ENCODE data around the gene CYP1A2. TPM values are rescaled to one million over a fixed set of nuclear protein-coding genes. Genes with fewer than 3 reads are reported as not detected.

CYP1A2 gene
- total RNA-seq, 6 experiments from 2014 or later = 0.81 to 235 (median 65.0) TPM

- TF ChIP-seq CTCF (IDR thresholded peaks at IDR 0.05) = no peak
- no peak for TF ChIP-seq POLR2A (IDR thresholded peaks at IDR 0.05)
- no peaks in the 10 kb centered on the region for H3K9me3 ChIP-seq
- H3K27me3 ChIP-seq = no peaks in the 10 kb centered on the region
- H3K4me1 ChIP-seq = peaks cover 0 to 49% (median 23%) of the 10 kb centered on the region in 4 donors
- no peak overlapping the region for H3K27ac ChIP-seq
- no peak overlapping the region for H3K4me3 ChIP-seq
- peak in 1 of 3 donors; percentile 33 for DNase-seq
- H3K36me3 ChIP-seq = peaks cover 7 to 24% (median 15%) of the 10 kb centered on the region in 4 donors
- intact Hi-C loops (cut with DNase I) = no loop called here
- ATAC-seq = no peak
- WGBS (ENCODE audit: insufficient coverage, low coverage, low lambda C conversion rate, missing lambda C conversion rate) = 76% methylated on average over 6 of the region's 20 CpGs
These were observed 52.0 kb downstream of the CYP1A2 start for GRCh38 chr15:74800559-74801094.

GRCh38 chr15:74801311-74801997, 52.8 kb downstream of the CYP1A2 start:
- Histone ChIP-seq H3K27me3 (no peaks in the 10 kb centered on the region), H3K9me3 (no peaks in the 10 kb centered on the region), H3K4me3 (no peak overlapping the region), H3K4me1 (peaks cover 0 to 41% (median 20%) of the 10 kb centered on the region in 4 donors), H3K27ac (no peak overlapping the region), H3K36me3 (peaks cover 7 to 24% (median 15%) of the 10 kb centered on the region in 4 donors)
- no peak for TF ChIP-seq POLR2A (IDR thresholded peaks at IDR 0.05)
- no CpG with 5 or more reads among the region's 18 CpGs for WGBS (ENCODE audit: insufficient coverage, low coverage, low lambda C conversion rate, missing lambda C conversion rate)
- ATAC-seq (no peak), DNase-seq (peak in 1 of 3 donors; percentile 36)
- intact Hi-C loops (cut with DNase I) = no loop called here

- H3K4me3 ChIP-seq = no peak overlapping the region
- no peaks in the 10 kb centered on the region for H3K9me3 ChIP-seq
- H3K4me1 ChIP-seq = peaks cover 0 to 34% (median 16%) of the 10 kb centered on the region in 4 donors
- H3K27me3 ChIP-seq = no peaks in the 10 kb centered on the region
- no peak for TF ChIP-seq CTCF (IDR thresholded peaks at IDR 0.05)
- no peak for TF ChIP-seq POLR2A (IDR thresholded peaks at IDR 0.05)
- ATAC-seq (no peak), DNase-seq (peak in 1 of 3 donors; percentile 28)
- no peak overlapping the region for H3K27ac ChIP-seq
- H3K36me3 ChIP-seq = peaks cover 7 to 24% (median 15%) of the 10 kb centered on the region in 4 donors
- 80% methylated on average over 4 of the region's 20 CpGs for WGBS (ENCODE audit: insufficient coverage, low coverage, low lambda C conversion rate, missing lambda C conversion rate)
- intact Hi-C loops (cut with DNase I) = no loop called here
These were observed 53.6 kb downstream of the CYP1A2 start for GRCh38 chr15:74802290-74802689.

GRCh38 chr15:74802862-74803447, 54.3 kb downstream of the CYP1A2 start:
- intact Hi-C loops (cut with DNase I) = no loop called here
- TF ChIP-seq POLR2A (IDR thresholded peaks at IDR 0.05) (no peak), CTCF (IDR thresholded peaks at IDR 0.05) (no peak)
- Histone ChIP-seq H3K36me3 (peaks cover 7 to 24% (median 15%) of the 10 kb centered on the region in 4 donors), H3K4me1 (peaks cover 0 to 35% (median 12%) of the 10 kb centered on the region in 4 donors), H3K27ac (no peak overlapping the region), H3K27me3 (no peaks in the 10 kb centered on the region), H3K4me3 (no peak overlapping the region), H3K9me3 (no peaks in the 10 kb centered on the region)
- WGBS (ENCODE audit: insufficient coverage, low coverage, low lambda C conversion rate, missing lambda C conversion rate) = 89% methylated on average over 11 of the region's 31 CpGs
- DNase-seq = peak in 1 of 3 donors; percentile 20
- no peak for ATAC-seq

- H3K9me3 ChIP-seq = no peaks in the 10 kb centered on the region
- ATAC-seq = no peak
- H3K27me3 ChIP-seq = no peaks in the 10 kb centered on the region
- 82% methylated on average over 3 of the region's 6 CpGs for WGBS (ENCODE audit: insufficient coverage, low coverage, low lambda C conversion rate, missing lambda C conversion rate)
- H3K4me3 ChIP-seq = no peak overlapping the region
- intact Hi-C loops (cut with DNase I) = no loop called here
- TF ChIP-seq POLR2A (IDR thresholded peaks at IDR 0.05) (no peak), CTCF (IDR thresholded peaks at IDR 0.05) (no peak)
- no peak overlapping the region for H3K27ac ChIP-seq
- H3K36me3 ChIP-seq = peaks cover 7 to 24% (median 15%) of the 10 kb centered on the region in 4 donors
- DNase-seq = no peak
- peaks cover 0 to 16% (median 3%) of the 10 kb centered on the region in 4 donors for H3K4me1 ChIP-seq
These were observed 56.3 kb downstream of the CYP1A2 start for GRCh38 chr15:74804935-74805334.
